Mucosa of stomach (tissue), 1 donor: ENCODE data around the gene ARPC1B.

Source experiments
- H3K27me3 ChIP-seq: one replicate; pipeline ENCODE4 v1.7.0; 2013; ENCODE audit warnings: mild to moderate bottlenecking, low read length; ENCODE audit not compliant: control insufficient read depth, insufficient read depth
- H3K36me3 ChIP-seq: one replicate; pipeline ENCODE4 v1.7.0; 2013; ENCODE audit warnings: low read length; ENCODE audit not compliant: control insufficient read depth, insufficient read depth
- H3K4me1 ChIP-seq: one replicate; pipeline ENCODE4 v1.7.0; 2013; ENCODE audit warnings: mild to moderate bottlenecking, low read length; ENCODE audit not compliant: control insufficient read depth, insufficient read depth
- H3K4me3 ChIP-seq: one replicate; pipeline ENCODE4 v1.7.0; 2013; ENCODE audit warnings: low read length
- H3K9ac ChIP-seq: one replicate; pipeline ENCODE4 v1.7.0; 2013; ENCODE audit warnings: mild to moderate bottlenecking, low read length, moderate library complexity
- H3K9me3 ChIP-seq: one replicate; pipeline ENCODE4 v1.7.0; 2013; ENCODE audit warnings: mild to moderate bottlenecking, low read length, moderate library complexity; ENCODE audit not compliant: control insufficient read depth
- donor health status: Pancreatic carcinoma.

Gene ARPC1B

GRCh38 chr7:99395616-99396327, 21.2 kb downstream of the ARPC1B start:
- no peaks in the 10 kb centered on the region for H3K9me3 ChIP-seq
- H3K36me3 ChIP-seq: peaks cover 17% of the 10 kb centered on the region
- H3K4me1 ChIP-seq: peaks cover 21% of the 10 kb centered on the region
- no peaks in the 10 kb centered on the region for H3K27me3 ChIP-seq
- no peak overlapping the region for H3K9ac ChIP-seq
- no peak overlapping the region for H3K4me3 ChIP-seq

DNA sequence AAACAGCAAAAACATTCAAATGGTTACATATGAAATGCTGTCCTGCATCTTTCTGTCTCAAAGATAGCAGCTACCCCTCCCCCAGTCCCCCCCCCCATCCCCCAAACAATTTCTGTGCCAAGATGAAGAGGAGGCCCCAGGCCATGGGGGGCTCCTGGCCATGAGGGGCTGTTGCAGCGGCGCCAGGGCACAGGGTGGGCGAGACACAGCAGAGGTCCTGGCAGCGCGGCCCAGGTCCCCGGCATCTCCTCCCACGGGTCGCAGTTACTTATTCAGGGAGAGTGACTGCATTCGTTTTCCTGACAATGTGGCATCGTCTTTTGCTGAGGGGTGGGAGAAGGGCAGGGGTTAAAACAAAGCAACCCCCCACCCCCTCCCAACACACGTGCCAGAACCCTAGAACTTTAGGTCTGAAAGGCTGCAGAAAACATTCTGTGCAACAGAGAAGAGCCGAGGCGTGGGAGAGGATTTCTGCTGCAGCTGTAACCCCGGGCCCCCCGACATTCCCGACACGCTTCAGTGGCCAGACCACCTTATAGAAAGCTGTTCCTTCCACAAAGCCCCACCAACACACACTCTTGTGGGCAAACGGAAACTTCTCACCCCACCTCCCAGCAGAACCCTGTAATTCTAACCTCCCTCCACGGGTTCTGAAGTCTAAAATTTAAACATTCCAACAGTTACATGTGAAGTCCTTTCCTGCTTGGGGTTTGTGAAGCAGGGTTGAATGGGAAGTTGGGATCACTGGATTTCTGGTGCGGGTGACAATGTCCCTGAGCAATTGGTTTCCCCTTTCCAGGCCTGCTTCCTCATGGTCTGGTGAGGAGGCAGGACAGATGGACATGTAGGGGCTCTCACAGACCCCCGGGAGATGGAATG, 22.1 kb downstream of the ARPC1B start:
- Histone ChIP-seq H3K36me3 (peaks cover 17% of the 10 kb centered on the region), H3K27me3 (no peaks in the 10 kb centered on the region), H3K4me3 (no peak overlapping the region), H3K9me3 (no peaks in the 10 kb centered on the region), H3K9ac (no peak overlapping the region), H3K4me1 (peaks cover 21% of the 10 kb centered on the region)

- H3K9ac ChIP-seq: no peak overlapping the region
- H3K27me3 ChIP-seq: no peaks in the 10 kb centered on the region
- no peak overlapping the region for H3K4me3 ChIP-seq
- peaks cover 17% of the 10 kb centered on the region for H3K36me3 ChIP-seq
- H3K4me1 ChIP-seq: peaks cover 14% of the 10 kb centered on the region
- no peaks in the 10 kb centered on the region for H3K9me3 ChIP-seq
Observed at GRCh38 chr7:99397297-99397983, 22.9 kb downstream of the ARPC1B start.

DNA sequence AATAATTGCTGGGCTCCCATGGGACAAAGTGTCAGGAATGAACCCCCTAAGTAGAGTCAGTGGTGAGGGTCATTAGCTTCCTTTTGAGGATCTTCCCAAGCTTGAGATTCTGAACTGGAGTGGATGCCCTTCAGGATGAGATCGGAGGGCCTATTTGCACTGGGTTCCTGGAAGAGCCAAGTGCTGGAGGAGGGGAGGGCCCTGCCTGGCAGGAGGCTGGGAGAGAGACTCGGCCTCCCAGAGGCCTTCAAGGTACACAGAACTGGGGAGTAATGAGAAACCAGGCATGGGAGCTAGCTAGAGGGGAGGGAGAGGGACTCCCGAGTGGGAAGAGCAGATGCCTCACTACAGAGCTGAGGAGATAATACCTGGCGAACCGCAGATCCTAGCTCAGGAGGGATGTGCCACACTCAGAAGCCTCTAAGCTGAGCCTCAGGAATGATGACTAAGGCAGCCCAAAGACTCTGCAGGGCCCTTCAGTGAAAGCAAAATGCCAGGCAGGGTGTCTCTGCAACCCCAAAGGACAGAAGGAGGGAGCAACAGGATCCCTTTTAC, 24.4 kb downstream of the ARPC1B start:
- Histone ChIP-seq H3K4me1 (no peaks in the 10 kb centered on the region), H3K36me3 (peaks cover 17% of the 10 kb centered on the region), H3K9ac (no peak overlapping the region), H3K4me3 (no peak overlapping the region), H3K9me3 (no peaks in the 10 kb centered on the region), H3K27me3 (no peaks in the 10 kb centered on the region)

- Histone ChIP-seq H3K9ac (no peak overlapping the region), H3K27me3 (no peaks in the 10 kb centered on the region), H3K4me1 (no peaks in the 10 kb centered on the region), H3K9me3 (no peaks in the 10 kb centered on the region), H3K36me3 (peaks cover 17% of the 10 kb centered on the region), H3K4me3 (no peak overlapping the region)
Observed at GRCh38 chr7:99399597-99399996, 25.1 kb downstream of the ARPC1B start.

DNA sequence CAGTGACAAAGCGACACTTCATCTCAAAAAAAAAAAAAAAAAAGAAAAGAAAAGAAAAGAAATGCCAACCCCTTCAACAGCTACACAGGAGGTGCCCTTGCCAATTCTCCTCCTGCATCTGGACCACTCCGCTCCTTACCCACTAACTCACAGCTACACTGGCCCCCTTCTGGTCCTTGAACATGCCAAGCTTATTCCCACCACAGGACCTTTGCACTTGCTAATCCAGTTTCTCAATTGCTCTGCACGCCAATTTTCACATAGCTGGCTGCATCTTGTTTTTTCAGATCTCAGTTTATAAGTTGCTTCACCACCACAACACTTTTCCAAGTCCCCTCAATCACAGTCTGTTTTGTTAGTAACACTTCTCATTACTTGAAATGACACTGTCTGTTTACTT, 28.3 kb downstream of the ARPC1B start:
- H3K36me3 ChIP-seq: peaks cover 8% of the 10 kb centered on the region
- H3K9me3 ChIP-seq: no peaks in the 10 kb centered on the region
- H3K9ac ChIP-seq: no peak overlapping the region
- no peak overlapping the region for H3K4me3 ChIP-seq
- H3K4me1 ChIP-seq: peaks cover 16% of the 10 kb centered on the region
- H3K27me3 ChIP-seq: no peaks in the 10 kb centered on the region

DNA sequence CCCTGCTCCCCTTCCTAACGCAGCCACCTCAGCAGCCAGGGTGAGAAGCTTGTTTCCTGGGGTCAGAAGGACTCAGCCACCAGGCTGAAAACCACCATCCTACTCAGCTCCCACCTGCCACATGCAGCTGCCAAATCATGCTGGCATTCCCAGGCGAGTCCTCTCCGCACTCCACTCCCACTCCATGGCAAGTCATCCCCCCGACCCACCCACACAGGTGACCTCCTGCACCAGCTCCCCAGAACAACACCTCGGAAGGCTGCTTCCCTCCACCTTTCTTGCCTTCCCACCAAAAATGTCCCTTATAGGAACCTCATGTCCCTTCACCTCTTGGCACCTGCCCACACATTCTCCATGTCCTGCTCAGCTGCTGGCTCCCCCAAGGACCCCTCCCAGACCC, 29.2 kb downstream of the ARPC1B start:
- Histone ChIP-seq H3K27me3 (no peaks in the 10 kb centered on the region), H3K9me3 (no peaks in the 10 kb centered on the region), H3K4me1 (peaks cover 17% of the 10 kb centered on the region), H3K36me3 (peaks cover 8% of the 10 kb centered on the region), H3K4me3 (no peak overlapping the region), H3K9ac (no peak overlapping the region)

DNA sequence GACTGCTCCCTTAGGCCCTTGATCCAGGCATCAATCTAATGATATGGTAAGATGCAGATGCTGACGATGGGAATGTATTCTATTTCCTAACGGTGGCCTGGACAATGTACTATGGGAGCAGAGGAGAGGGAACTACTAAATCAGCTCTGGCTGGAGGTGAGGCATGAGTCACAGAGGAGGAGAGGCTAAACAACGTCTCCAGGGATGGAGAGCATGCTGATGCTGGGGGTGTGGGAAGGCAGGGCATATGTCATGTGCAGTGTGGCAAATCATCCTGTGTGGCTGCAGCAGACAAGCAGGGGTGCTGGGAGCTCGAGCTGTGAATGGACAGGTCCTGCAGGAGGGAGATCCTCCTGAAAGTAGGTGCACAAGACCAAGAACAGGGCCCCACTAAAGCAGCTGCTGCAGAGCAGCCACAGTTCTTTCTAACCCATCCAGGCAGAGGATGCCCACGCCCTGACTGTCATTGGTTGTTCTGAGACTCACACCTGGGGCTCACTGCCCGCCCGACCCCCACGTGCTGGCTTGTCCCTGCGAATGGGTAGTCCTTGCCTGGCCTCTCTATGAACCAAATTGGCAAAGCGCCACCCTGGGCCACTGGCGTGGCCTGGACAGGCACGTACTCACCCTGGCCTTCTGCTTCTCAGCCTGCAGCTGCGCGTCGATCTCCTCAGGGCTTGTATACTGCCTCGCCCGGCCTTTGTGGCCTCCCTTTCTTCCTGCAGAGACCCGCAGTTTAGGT, 29.9 kb downstream of the ARPC1B start:
- Histone ChIP-seq H3K4me1 (peaks cover 17% of the 10 kb centered on the region), H3K36me3 (peaks cover 8% of the 10 kb centered on the region), H3K4me3 (no peak overlapping the region), H3K9ac (no peak overlapping the region), H3K27me3 (no peaks in the 10 kb centered on the region), H3K9me3 (no peaks in the 10 kb centered on the region)

GRCh38 chr7:99404977-99405320, 30.4 kb downstream of the ARPC1B start:
- peaks cover 5% of the 10 kb centered on the region for H3K36me3 ChIP-seq
- H3K9me3 ChIP-seq: no peaks in the 10 kb centered on the region
- no peak overlapping the region for H3K9ac ChIP-seq
- no peak overlapping the region for H3K4me3 ChIP-seq
- no peaks in the 10 kb centered on the region for H3K27me3 ChIP-seq
- peaks cover 22% of the 10 kb centered on the region for H3K4me1 ChIP-seq

DNA sequence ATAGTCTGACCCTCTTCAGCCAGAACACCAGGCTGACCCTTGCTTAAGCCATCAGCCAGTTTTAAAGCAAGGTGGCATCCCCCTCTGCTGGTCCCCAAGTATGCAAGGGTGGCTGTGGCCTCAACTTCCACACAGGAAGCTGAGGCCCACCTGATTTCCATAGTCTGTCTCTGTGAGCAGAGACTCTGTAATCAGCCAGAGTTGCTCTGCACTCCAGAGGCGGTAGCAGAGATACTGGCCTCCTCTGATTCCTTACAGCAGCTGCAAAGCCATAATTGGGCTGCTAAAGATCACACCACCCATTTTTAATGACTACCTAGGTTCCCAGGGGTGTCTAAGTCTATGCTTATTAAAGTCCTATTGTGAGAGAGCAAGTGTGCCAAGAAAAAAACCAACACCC, 32.0 kb downstream of the ARPC1B start:
- Histone ChIP-seq H3K27me3 (no peaks in the 10 kb centered on the region), H3K9me3 (no peaks in the 10 kb centered on the region), H3K4me1 (peaks cover 24% of the 10 kb centered on the region), H3K36me3 (no peaks in the 10 kb centered on the region), H3K9ac (peak overlapping the region; percentile 7), H3K4me3 (no peak overlapping the region)

DNA sequence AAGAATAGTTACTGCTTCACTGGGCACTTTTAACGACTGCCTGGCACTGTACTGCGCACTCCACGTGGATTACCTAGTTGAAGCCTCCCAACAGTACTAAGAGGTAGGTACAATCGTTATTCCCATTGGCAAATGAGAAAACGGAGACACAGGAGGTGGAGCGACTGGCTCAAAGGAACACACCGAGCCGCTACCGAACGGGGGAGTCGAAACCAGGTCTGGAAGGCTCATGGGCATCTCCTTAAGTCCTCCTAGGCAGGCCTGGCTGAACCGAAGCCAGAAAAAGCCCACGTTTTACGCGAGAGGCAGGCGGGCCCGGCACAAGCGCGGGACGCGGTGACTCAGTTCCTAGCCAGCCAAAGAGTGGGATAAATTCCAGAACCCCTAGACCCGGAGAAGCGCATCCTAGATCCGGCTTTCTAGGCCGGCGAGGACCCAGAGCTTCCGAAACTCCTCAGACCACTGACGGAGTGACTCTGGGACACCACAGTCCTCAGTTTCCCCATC, 33.4 kb downstream of the ARPC1B start:
- H3K4me1 ChIP-seq: peaks cover 24% of the 10 kb centered on the region
- H3K4me3 ChIP-seq: peak overlapping the region; percentile 97
- no peaks in the 10 kb centered on the region for H3K9me3 ChIP-seq
- H3K27me3 ChIP-seq: no peaks in the 10 kb centered on the region
- no peaks in the 10 kb centered on the region for H3K36me3 ChIP-seq
- peak overlapping the region; percentile 93 for H3K9ac ChIP-seq
